Measurements from ENCODE around the gene SLCO3A1.

SLCO3A1 gene

DNA sequence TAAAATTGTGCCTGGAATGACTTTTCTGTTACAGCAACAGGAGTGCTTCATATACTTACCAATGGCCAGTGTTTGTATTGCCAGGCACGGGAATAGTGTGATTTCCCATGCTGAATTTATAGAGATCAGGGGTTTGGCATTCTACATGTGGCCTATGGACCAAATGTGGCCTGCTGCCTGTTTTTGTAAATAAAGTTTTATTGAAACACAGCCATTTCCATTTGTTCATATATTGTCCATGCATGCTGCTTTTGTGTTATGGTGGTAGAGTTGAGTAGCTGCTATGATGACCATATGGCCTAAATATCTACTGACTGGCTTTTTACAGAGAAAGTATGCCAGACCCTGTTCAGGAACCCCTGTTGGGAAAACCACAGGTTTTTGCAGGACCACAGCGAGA lies 55.6 kb downstream of the SLCO3A1 start:
- DNase-seq (ENCODE audit: low read depth in 4 of 4, low spot score in 1 of 4) = no peak

DNA sequence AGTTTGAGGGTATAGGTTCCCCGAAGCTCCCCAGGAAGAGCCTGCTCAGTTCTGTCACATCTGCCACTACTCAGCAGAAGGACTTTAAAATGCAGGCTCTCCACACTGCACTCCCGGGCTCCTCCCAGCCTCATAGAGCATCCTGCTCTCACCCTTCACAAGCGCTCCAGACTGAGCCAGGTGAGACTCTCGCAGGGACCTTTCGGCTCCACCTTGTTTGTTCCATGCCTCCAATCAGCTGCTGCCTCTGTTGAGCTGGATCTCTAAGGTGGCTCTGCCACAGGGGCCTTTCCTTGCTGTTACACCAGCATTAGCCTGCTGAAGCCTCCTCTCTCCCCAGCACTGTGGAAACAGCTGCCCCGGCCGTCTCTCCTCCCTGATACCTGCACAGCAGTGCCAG lies 56.1 kb downstream of the SLCO3A1 start:
- DNase-seq (ENCODE audit: low read depth in 4 of 4, low spot score in 1 of 4) = no peak

DNA sequence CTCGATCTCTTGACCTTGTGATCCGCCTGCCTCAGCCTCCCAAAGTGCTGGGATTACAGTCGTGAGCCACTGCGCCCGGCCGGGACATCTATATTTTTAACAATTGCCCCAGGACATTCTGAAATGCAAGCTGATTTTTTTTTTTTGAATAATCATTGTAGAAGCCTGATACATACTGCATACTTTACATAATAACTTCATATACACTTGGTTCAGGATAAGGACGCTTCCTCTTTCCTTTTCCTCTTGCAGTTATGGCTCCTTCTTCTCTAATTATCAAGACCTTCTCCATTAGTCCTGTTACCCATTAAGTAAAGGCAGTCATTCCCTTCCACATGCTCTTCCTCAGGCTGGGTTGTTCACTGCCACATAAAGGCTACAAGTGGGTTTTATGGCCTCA lies 58.3 kb downstream of the SLCO3A1 start:
- DNase-seq (ENCODE audit: low read depth in 4 of 4, low spot score in 1 of 4) = no peak

DNA sequence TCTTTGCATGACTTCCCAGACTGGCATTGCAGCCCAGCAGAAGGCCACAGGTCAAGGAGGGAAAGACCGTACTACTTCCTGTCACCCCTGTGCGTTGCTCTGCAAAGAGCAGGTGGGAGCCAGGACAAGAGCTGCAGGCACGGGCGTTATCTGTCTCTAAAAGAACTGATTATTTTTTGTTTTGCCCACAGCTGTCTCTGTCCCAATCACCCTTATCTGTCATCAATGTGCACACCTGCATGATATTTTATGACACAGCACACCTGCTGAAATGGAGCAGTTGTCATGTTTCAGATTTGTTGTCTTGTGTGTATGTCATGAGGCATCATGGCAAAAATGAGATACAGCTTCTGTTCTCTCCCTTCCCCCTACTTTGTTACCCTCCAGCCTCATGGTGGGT lies 58.8 kb downstream of the SLCO3A1 start:
- DNase-seq (ENCODE audit: low read depth in 4 of 4, low spot score in 1 of 4) = no peak

DNA sequence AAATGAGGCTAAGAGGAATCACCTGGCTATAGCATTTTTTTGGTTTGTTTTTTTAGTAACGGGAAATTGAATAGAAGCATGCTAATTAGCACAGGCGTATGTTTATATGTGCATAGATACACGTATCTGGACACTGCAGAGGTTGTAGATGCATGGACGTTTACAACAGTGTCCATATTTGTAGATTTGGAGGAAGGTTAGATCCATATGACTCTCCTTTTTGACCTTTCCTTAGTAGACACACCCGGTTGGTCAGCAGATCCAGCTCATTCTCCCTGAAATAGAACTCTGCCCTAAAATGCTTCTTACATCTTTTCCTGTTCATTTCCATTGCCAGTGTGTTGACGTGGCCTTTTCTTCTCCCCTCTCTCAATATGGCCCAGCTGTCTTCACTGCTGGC lies 60.1 kb downstream of the SLCO3A1 start:
- DNase-seq (ENCODE audit: low read depth in 4 of 4, low spot score in 1 of 4) = no peak

DNA sequence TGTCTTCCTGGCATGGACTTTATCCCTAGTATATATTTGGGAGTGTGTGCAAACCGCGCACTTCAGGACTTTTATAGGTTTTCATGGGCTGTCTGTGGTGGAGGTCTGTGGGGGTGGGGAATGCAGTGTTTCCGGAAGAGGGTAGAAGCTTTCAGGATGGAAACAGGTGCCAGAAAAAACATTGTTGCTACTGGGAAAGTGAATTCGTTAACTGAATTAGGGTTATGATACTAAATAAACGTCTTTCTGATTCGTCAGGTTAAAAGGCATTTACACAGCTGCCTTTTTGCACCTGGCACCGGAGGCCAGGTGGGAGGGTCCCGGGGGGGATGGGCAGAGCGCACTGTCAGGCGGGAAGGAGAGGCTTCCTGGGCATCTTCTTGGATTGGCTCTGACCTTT lies 62.1 kb downstream of the SLCO3A1 start:
- no peak for DNase-seq (ENCODE audit: low read depth in 4 of 4, low spot score in 1 of 4)

DNA sequence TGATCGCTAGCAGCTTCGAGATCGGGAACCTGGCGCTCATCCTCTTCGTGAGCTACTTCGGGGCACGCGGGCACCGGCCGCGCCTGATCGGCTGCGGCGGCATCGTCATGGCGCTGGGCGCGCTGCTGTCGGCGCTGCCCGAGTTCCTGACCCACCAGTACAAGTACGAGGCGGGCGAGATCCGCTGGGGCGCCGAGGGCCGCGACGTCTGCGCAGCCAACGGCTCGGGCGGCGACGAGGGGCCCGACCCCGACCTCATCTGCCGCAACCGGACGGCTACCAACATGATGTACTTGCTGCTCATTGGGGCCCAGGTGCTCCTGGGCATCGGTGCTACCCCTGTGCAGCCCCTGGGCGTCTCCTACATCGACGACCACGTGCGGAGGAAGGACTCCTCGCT lies 62.5 kb downstream of the SLCO3A1 start:
- DNase-seq (ENCODE audit: low read depth in 4 of 4, low spot score in 1 of 4) = no peak

DNA sequence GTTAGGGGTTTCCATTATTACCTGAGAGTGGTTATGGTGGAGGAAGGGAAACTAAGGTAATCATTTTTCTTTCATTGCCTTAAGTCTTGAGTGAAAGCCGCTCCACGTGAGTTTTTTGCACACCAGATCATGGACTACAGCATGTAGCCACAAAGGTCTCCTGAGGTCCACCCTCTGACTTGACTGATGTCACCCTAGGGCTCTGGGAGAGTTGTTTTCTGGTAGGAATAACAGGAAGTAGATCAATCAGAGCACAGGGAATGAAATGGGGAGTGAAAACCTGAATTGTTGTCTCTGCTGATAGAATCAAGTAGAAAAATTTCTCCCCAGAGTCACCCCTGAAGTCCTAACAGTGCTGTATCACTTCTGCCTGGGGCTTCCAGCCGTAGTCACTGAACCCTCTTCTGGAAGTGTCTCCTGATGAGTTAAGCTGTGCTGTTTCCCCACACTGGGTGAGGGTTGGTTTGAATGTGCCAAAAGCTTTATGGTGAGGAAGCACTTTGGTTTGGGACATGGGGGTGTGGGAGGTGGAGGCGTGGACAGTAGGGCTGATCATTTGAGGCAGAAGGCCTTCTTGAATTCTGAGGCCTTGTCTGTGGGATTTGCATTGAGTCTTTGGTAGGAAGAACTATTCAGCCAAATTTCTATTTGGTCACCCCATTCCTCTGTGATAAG lies 64.3 kb downstream of the SLCO3A1 start:
- DNase-seq (ENCODE audit: low read depth in 4 of 4, low spot score in 1 of 4) = no peak

DNA sequence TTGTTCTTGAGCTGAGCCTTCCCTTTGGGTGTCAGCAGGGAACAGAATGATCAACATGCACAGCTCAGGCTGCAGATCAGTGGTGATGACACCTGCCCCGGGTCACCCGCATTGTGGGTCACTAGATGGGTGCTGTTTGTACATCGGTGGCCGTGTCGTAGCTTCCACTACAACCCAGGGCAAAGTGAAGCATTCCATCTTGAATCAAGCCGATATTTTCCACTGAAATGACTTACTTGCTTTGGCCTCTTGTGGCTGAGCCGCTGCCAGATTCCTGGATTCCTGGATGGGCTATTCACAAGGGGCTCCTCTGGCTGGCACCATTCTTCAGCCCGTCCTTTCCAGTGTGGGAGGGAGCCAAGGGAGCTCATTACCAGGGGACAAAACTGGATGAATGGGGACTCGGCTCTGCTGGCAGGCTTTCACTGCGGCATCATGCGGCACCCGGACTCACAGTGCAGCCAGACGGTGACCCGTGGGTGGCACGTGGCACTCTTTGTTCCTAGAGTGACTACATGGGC lies 65.6 kb downstream of the SLCO3A1 start:
- DNase-seq (ENCODE audit: low read depth in 4 of 4, low spot score in 1 of 4) = no peak

DNA sequence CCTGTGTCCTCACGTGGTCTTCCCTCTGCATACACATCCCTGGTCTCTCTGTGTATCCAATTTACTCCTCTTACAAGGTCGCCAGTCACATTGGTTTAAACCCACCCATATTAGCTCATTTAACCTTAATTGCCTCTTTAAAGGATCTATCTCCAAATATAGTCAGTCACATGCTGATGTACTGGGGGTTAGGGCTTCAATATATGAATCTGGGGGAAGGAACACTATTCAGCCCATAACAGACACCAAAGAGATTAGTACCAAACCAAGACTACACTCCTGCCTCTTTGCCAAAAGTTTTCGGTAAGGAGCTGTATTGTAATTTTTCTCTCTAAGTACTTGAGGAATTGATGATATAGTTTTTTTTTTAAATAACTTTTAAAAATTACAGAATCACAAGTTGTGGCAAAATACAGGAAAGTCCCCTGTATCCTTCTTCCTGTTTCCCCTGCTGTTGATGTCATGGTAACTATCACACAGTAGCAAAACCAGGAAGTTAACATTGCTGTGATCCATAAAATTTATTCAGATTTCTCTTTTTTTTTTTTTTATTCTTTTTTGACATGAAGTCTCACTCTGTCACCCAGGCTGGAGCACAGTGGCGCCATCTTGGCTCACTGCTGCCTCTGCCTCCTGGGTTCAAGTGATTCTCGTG lies 67.8 kb downstream of the SLCO3A1 start:
- no peak for DNase-seq (ENCODE audit: low read depth in 4 of 4, low spot score in 1 of 4)

DNA sequence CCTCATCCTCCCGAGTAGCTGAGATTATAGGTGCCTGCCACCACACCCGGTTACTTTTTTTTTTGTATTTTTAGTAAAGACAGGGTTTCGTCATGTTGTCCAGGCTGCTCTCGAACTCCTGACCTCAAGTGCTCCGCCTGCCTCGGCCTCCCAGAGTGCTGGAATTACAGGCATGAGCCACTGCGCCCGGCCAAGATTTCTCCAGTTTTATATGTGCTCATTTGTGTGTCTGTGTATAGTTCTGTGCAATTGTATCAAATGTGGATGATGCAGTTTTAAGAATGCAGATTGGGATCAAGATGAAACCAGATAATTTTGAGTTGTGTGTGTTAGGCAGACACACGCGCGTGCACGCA lies 68.3 kb downstream of the SLCO3A1 start:
- no peak for DNase-seq (ENCODE audit: low read depth in 4 of 4, low spot score in 1 of 4)

DNA sequence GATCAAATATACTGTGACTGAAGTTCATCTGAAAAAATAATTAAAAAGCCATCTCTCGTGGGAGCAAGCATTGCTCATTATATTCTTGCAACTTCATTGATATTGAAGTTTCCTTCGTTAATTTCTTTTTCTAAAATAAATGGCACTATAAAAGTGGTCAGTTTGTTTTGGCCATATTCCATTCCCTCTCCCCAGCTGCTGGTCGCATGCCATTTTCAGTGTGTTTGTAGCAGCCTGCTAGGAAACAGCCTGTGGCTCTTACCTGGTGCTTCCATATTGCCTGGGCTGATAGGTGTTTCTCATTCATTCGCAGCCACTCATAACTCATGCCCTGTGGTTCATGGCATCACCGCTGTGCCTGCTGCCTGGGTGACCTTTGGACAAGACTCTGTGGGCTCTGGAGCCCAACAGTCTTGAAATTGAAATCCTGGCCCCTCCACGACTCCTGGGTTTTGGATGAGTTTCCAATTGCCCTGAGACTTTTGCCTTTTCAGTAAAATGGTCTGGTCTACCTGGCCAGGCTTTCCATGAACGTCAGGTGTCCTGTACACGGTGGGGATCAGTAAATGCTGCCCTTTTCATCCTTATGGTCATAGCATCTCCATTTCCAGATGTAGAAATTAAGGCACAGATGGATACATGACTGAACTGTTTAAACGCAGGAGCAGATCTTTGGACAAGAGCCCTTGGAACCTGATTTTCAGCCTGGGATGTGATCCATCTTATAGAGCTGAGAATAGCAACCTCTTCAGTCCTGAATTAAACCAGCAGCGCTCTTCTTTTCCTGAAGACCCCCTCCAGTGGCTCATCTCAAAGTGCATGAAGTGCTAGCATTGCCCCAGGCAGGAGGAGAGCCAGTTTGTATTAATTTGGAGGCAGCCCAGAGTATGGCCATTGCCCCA lies 69.4 kb downstream of the SLCO3A1 start:
- no peak for DNase-seq (ENCODE audit: low read depth in 4 of 4, low spot score in 1 of 4)

DNA sequence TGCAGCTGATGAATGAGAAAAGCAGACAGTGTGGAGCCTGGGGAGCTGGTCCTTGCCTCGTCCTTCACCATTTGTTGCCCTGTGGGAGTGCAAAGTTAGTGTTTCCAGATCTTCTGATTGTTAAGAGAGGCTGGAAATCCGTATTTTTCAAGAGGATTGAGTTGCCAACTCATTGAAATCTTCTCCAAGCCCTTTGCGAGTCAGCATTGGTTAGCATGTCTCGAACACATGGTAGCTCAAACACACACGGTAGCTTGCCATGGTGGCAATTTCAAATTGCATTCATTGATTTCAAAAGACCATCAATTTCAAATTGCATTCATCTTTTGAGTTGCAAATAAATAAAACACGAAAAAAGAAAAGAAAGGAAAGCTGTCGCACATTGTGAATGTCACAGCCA lies 70.7 kb downstream of the SLCO3A1 start:
- DNase-seq (ENCODE audit: low read depth in 4 of 4, low spot score in 1 of 4) = no peak

DNA sequence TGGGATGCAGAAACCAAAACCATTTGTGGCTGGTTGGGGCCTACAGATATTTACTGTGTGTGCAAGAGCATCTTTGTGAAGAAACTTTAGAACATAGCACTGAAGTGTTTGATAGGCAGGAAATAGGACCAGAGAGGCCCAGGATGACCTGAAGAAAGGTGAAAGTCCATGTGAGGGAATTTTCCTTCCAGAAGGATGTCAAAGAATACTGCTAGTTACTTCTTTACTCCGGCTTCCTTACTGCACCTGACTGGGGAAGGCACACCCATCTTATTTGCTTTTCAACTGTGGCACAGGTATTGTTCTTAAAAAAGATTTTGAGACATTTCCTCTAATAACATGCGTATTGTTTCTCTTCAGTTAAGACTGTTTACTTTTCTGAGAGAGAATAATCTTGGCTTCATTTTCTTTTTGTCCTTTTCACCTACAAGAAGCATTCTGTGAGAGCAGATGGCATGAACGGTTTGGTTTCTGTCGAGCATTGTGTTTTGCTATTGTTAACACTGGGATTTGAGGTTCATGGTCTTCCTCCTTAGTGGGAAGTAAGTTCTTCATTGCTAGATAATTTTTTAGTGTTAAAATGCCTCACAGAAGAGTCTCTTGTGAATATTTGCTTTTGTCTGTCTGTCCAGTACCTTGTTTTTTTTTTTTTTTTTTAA lies 71.5 kb downstream of the SLCO3A1 start:
- DNase-seq (ENCODE audit: low read depth in 4 of 4, low spot score in 1 of 4) = no peak

DNA sequence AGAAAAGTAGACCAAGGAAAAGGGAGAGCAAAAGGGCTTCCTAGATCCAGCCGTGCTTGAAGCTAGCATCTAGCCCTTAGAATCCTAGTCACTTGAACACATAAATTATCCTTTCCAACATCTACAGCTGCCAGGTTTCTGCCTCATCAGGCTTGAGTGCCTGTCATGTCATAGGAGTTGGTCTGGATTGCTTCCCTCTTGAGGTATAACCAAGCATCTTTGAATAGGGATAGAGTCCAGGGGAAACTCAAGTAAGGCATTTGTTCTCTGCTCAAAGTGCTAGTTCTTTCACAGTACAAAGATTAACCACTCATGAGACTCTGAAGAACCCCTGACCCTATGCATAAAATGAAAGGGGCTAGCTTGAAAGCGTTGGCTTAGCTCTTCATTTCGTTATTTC lies 72.3 kb downstream of the SLCO3A1 start:
- no peak for DNase-seq (ENCODE audit: low read depth in 4 of 4, low spot score in 1 of 4)

DNA sequence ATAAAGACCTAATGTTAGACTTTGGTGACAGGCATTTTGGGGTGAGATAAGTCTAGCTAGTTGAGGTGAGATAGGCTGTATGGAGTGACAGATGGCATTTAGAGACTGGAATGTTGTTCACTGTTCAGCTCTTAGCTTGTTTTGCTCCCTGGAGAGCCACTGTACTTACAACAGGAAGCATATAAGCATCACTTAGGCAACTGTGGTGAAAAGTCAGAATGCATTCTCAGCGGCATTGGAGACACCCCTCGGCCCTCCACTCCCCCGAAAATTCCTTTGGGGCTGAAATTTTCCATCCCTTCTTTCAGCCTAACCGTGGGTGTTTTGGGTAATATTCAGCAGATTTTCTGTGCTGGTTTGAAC lies 73.4 kb downstream of the SLCO3A1 start:
- no peak for DNase-seq (ENCODE audit: low read depth in 4 of 4, low spot score in 1 of 4)

DNA sequence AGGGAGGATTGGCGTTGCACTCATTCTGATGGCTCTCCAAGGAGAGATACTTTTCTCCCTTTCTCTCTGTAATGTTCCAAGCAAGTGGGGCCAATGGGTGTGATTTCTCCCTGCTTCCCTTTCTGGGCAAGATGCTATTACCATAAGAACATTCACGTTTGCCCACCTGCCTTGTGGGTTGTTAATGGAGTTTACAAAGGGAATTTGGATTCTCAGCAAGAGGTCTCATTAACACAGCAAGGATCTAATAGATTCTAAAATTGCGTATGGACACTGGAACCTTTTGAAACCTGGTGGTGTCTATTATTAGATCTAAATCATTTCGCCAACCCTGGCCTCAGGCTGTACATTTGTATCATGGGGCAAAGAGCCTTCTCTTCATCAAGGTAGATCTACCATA lies 74.1 kb downstream of the SLCO3A1 start:
- no peak for DNase-seq (ENCODE audit: low read depth in 4 of 4, low spot score in 1 of 4)

DNA sequence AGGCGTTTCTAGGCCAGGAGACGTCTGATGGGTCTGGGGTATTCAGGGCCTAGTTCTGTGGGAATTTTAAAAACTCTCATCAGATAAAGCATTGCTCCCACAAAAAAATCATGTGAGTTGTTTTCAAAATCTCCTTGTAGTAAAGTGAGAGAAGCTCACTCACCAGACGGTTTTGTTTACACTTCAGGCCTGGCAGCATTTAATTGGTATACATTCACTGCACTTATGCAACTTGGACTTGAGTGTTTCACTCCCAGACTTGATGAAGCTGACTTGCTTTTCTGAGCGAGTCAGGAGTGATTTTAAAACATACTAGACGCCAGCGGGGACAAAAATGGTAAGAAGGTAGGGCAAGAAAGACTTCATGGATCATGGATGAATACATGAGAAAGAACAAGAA lies 75.2 kb downstream of the SLCO3A1 start:
- no peak for DNase-seq (ENCODE audit: low read depth in 4 of 4, low spot score in 1 of 4)

DNA sequence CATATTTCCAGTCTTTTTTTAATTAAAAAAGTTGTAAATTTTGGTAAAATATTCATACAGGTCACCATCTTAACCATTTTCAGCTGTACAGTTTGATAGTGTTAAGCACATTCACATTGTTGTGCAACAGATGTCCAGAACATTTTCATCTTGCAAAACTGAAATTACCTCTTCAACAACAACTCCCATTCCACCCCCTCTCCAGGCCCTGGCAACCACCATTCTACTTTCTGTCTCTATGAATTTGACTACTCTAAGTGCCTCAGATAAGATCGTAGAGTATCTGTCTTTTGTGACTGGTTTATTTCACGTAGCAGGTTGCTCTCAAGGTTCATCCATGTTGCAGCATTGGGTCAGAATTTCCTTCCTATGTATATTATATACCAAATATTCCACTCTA lies 76.0 kb downstream of the SLCO3A1 start:
- DNase-seq (ENCODE audit: low read depth in 4 of 4, low spot score in 1 of 4) = no peak

DNA sequence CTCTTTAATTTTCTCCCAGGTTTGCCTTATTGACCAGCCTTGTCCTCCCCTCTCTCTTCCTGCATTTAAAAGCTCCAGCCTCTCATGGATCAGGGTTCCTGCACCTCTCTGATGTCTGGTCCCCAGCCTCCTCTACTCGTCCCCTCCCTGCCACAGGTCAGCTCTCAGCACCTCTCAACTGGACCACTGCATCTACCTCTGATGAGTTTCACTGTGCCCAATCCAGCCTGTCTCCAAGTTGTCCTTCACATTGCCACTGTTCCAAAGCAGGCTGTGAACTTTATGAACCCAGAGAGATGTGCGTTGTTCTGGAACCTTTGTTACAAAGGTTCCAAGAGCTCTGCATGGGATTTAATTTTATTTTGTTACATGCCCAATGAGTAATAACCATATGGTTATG lies 76.6 kb downstream of the SLCO3A1 start:
- DNase-seq (ENCODE audit: low read depth in 4 of 4, low spot score in 1 of 4) = no peak

DNA sequence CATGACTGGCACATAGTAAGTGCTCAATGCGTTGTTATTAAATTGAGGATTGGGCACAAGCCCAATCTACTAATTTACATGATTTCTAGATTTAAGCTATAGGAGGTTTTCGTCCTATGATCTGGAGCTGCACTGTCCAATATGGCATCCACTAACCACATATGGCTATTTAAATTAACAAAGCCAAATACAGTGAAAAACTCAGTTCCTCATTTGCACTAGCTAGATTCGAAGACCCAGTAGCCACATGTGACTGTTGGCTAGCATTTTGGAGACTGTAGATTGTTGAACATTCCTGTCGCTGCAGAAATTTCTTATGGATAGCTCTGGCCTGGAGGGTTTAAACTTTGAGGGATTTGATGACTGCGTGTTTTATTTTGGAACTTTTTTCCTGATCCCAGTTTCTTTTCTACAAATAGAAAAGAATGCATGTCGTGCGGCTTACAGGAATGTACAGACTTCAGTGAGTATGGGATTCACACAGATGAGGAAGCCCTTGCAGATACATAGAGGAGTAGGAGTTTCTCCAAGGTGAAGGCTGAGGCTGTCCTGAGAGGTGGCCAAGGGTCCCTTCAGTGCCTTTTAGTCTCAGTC lies 82.8 kb downstream of the SLCO3A1 start:
- no peak for DNase-seq (ENCODE audit: low read depth in 4 of 4, low spot score in 1 of 4)

Measured in stimulated activated CD4-positive, alpha-beta T cell treated with anti-CD3 and anti-CD28 coated beads, Interleukin-1b, Interleukin-23, amount 100 ng/mL, for 24 hours (primary cell).